HUES64 (cell line): ENCODE results near the gene PNO1.

Experiments used
- H3K27ac ChIP-seq: 2 replicates; pipeline ENCODE4 v1.7.0; 2013; ENCODE audit warnings: low read depth, low read length, inconsistent platforms
- H3K27me3 ChIP-seq: 2 replicates; pipeline ENCODE4 v1.6.1; 2013; ENCODE audit warnings: mild to moderate bottlenecking, low read length; ENCODE audit not compliant: insufficient read depth
- H3K36me3 ChIP-seq: 2 replicates; pipeline ENCODE4 v1.6.1; 2013; ENCODE audit warnings: mild to moderate bottlenecking, low read length; ENCODE audit not compliant: insufficient read depth
- H3K4me1 ChIP-seq: 2 replicates; pipeline ENCODE4 v1.6.1; 2013; ENCODE audit warnings: mild to moderate bottlenecking, low read length, moderate library complexity; ENCODE audit not compliant: insufficient read depth
- H3K4me3 ChIP-seq: 2 replicates; pipeline ENCODE4 v1.5.1; 2013; ENCODE audit warnings: mild to moderate bottlenecking, low read length, moderate library complexity
- H3K9ac ChIP-seq: 2 replicates; pipeline ENCODE4 v1.6.1; 2013; ENCODE audit warnings: mild to moderate bottlenecking, low read depth, low read length
- H3K9me3 ChIP-seq: 2 replicates; pipeline ENCODE4 v1.6.1; 2013; ENCODE audit warnings: low read depth, low read length; ENCODE audit not compliant: insufficient read depth
- WGBS: fragments of 150-250, 120-280 bp; methylation state at CpG from one replicate; pipeline ENCODE4 v1.1.7; 2013; ENCODE audit warnings: missing lambda C conversion rate; 5-methylcytosine and 5-hydroxymethylcytosine counted together

The PNO1 gene

GRCh38 chr2:68196120-68196716, 38.5 kb downstream of the PNO1 start:
- 64% methylated on average over 4 of the region's 4 CpGs for WGBS
- Histone ChIP-seq H3K9ac (no peak overlapping the region), H3K36me3 (no peaks in the 10 kb centered on the region), H3K9me3 (no peaks in the 10 kb centered on the region), H3K4me1 (peaks cover 6% of the 10 kb centered on the region; the same call in 1 of the 2 replicates), H3K27ac (no peak overlapping the region), H3K27me3 (no peaks in the 10 kb centered on the region), H3K4me3 (no peak overlapping the region)

DNA sequence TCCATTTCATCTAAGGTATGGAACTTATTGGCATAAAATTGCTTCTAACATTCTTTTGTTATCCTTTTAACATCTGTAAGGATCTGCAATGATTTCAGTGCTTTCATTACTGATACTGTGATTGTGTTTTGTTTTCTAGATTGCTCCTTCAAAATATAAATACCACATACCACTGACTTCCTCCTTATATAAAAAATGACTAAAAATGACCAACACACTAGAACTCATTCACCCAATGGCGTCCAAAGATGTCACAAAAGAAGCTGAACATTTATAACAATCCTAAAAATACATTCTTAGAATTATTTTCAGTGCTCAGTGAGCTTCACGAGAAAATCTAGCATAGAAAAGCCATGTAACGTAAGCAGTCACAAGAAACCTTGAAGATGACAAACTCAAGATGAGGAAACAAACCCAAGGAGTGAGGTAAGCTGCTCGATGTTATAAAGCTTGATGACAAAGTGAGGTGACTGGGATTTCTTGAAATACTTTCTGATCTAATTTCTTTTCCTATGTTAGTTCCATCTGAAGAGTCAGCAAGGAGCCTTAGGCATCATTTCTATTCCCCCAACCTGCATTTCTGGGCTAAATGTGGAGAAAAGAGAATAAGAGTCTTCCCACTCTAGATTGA, 42.6 kb downstream of the PNO1 start:
- Histone ChIP-seq H3K36me3 (no peaks in the 10 kb centered on the region), H3K9me3 (no peaks in the 10 kb centered on the region), H3K9ac (no peak overlapping the region), H3K27me3 (no peaks in the 10 kb centered on the region), H3K4me3 (no peak overlapping the region), H3K27ac (no peak overlapping the region), H3K4me1 (0 out of 2 replicates have a peak, but pooled peaks cover 7% of the 10 kb centered on the region)
- WGBS = 89% methylated on average over 4 of the region's 4 CpGs

DNA sequence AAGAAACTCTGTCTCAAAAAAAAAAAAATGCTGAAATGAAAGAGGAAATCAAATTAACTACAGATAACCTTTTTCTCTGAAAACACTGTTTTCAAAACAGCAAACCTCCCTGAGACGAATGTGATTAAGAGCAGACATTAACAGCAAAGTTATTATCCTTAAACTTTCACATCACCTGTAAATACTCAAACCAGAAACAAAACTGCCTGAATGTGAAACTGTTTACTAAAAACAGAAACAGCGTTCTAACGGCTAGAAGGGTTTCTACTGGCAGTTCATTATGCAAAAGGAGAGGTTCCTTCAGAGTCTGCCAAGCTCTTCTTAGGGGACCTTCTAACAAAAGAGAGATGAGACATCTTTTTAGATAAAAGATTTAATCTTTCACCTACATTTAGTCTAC, 45.9 kb downstream of the PNO1 start:
- no peaks in the 10 kb centered on the region for H3K27me3 ChIP-seq
- no peaks in the 10 kb centered on the region for H3K36me3 ChIP-seq
- no peak overlapping the region for H3K27ac ChIP-seq
- no peak overlapping the region for H3K9ac ChIP-seq
- H3K4me1 ChIP-seq = 0 out of 2 replicates have a peak, but pooled peaks cover 7% of the 10 kb centered on the region
- H3K9me3 ChIP-seq = no peaks in the 10 kb centered on the region
- whole genome bisulfite sequencing = 94% methylated on average over 3 of the region's 3 CpGs
- no peak overlapping the region for H3K4me3 ChIP-seq

- Histone ChIP-seq H3K4me3 (no peak overlapping the region), H3K27me3 (no peaks in the 10 kb centered on the region), H3K9me3 (no peaks in the 10 kb centered on the region), H3K4me1 (peaks cover 12% of the 10 kb centered on the region; the same call in 1 of the 2 replicates), H3K36me3 (0 out of 2 replicates have a peak, but pooled peaks cover 3% of the 10 kb centered on the region), H3K9ac (no peak overlapping the region), H3K27ac (no peak overlapping the region)
Observed at GRCh38 chr2:68206793-68207192, 49.1 kb downstream of the PNO1 start.

DNA sequence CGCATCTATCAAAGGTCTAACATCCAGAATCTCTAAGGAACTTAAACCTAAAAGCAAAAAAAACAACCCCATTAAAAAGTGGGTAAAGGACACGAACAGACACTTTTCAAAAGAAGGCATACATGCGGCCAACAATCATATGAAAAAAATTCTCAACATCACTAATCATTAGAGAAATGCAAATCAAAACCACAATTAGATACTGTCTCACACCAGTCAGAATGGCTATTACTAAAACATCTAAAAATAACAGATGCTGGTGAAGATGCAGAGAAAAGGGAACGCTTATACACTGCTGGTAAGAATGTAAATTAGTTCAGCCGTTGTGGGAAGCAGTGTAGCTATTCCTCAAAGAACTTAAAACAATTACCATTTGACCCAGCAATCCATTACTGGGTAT, 56.7 kb downstream of the PNO1 start:
- Histone ChIP-seq H3K4me3 (no peak overlapping the region), H3K9ac (no peak overlapping the region), H3K9me3 (no peaks in the 10 kb centered on the region), H3K27ac (no peak overlapping the region), H3K27me3 (no peaks in the 10 kb centered on the region), H3K4me1 (peaks cover 12% of the 10 kb centered on the region), H3K36me3 (peaks cover 26% of the 10 kb centered on the region)
- WGBS = 96% methylated on average over 3 of the region's 5 CpGs

DNA sequence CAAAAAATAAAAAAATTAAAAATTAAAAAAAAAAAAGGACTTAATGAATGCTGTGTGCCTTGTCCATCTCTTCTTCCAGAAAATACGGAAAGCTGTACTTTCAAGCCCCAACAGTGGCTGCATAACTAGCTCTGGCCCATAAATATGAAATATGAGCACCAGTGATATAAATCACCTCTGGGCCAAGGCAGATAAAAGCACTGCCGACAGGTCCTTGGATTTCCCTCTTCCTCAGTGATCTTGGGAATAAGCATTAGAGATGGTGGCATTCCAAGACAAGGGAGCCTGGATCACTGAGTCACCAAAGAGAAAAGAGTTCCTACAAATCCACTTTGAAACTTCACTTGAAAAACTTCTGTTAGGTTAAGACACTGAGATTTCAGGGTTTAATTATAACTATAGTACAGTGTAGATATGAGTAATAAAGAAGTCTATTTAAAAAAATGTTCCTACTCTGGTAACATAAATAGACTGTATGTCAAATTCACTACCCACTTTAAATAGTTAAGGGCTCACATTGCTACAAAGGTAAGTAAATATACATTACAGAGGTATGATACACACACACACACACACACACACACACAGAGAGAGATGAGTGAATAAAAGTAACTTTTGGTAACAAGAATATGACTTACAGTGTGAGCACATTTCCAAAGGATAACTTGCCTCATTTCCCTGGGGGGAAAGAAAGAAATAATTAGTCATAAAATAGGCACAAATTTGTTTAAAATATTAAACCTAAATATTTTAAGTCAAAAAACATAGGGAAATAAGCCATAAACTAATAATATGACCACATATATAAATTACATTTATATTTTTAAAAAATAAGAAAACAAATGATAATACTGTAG, 59.0 kb downstream of the PNO1 start:
- Histone ChIP-seq H3K36me3 (peaks cover 24% of the 10 kb centered on the region), H3K4me1 (peaks cover 12% of the 10 kb centered on the region; the same call in 1 of the 2 replicates), H3K27ac (no peak overlapping the region), H3K4me3 (no peak overlapping the region), H3K27me3 (no peaks in the 10 kb centered on the region), H3K9ac (no peak overlapping the region), H3K9me3 (no peaks in the 10 kb centered on the region)
- WGBS = 100% methylated on average over 2 of the region's 2 CpGs

GRCh38 chr2:68217729-68218128, 60.0 kb downstream of the PNO1 start:
- no peaks in the 10 kb centered on the region for H3K9me3 ChIP-seq
- no peaks in the 10 kb centered on the region for H3K27me3 ChIP-seq
- no CpG with 5 or more reads among the region's 3 CpGs for WGBS
- no peak overlapping the region for H3K27ac ChIP-seq
- peaks cover 12% of the 10 kb centered on the region; the same call in 1 of the 2 replicates for H3K4me1 ChIP-seq
- H3K9ac ChIP-seq = no peak overlapping the region
- H3K36me3 ChIP-seq = peaks cover 16% of the 10 kb centered on the region
- no peak overlapping the region for H3K4me3 ChIP-seq

DNA sequence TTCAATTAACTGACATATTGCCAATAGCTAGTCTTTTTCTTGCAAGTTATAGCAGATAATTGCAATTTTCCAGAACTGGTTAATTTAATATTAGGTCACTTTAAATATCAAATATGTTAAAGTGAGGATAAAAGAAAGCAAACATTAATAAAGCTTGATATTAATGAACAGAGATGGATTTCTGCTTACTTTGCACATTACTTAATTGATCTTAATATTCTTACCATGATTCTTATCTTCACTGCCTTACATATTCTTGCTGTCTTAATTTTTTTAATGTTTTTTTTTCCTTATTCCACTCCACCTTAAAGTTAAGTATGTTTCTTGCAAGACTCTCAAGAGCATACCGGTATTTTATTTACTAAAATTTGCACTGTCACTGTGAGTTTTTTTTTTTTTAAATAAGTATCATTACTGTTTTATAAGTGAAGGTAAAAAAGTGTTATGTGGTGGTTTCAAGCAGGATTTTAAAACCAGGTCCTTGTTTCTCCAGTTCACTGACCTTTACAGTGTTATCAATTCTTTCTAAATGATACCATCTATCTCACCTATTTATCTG, 60.7 kb downstream of the PNO1 start:
- no CpG with 5 or more reads among the region's 1 CpG for WGBS
- Histone ChIP-seq H3K4me1 (peaks cover 12% of the 10 kb centered on the region; the same call in 1 of the 2 replicates), H3K27me3 (no peaks in the 10 kb centered on the region), H3K9me3 (no peaks in the 10 kb centered on the region), H3K36me3 (peaks cover 14% of the 10 kb centered on the region), H3K9ac (no peak overlapping the region), H3K4me3 (no peak overlapping the region), H3K27ac (no peak overlapping the region)

- H3K27ac ChIP-seq = no peak overlapping the region
- WGBS = 90% methylated on average over 1 of the region's 1 CpG
Observed at GRCh38 chr2:68222287-68222686, 64.6 kb downstream of the PNO1 start.

DNA sequence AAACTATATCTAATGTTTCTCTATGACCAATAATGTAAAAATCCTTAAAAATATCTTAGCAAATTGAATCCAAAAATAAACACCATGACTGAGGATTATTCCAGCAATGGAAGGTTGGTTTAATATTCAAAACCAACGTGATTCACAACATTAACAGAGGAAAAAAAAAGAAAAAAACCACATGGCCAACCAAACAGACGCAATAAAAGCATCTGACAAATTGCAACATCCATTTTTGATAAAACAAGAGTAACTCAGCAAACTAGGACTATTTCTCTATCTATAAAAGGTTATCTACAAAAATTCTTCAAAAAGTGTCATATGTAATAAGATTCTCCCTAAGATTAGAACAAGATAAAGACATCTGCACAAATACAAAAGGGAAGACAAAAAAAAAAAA, 65.7 kb downstream of the PNO1 start:
- Histone ChIP-seq H3K4me3 (no peak overlapping the region), H3K36me3 (no peaks in the 10 kb centered on the region), H3K27ac (no peak overlapping the region), H3K4me1 (peaks cover 18% of the 10 kb centered on the region), H3K9me3 (no peaks in the 10 kb centered on the region), H3K27me3 (no peaks in the 10 kb centered on the region), H3K9ac (no peak overlapping the region)
- WGBS = 82% methylated on average over 2 of the region's 2 CpGs

More at GRCh38 chr2:68222287-68222686, 64.6 kb downstream of the PNO1 start:
- H3K9ac ChIP-seq = no peak overlapping the region
- H3K36me3 ChIP-seq = no peaks in the 10 kb centered on the region
- H3K27me3 ChIP-seq = no peaks in the 10 kb centered on the region
- no peak overlapping the region for H3K4me3 ChIP-seq
- H3K4me1 ChIP-seq = peaks cover 18% of the 10 kb centered on the region
- H3K9me3 ChIP-seq = no peaks in the 10 kb centered on the region

DNA sequence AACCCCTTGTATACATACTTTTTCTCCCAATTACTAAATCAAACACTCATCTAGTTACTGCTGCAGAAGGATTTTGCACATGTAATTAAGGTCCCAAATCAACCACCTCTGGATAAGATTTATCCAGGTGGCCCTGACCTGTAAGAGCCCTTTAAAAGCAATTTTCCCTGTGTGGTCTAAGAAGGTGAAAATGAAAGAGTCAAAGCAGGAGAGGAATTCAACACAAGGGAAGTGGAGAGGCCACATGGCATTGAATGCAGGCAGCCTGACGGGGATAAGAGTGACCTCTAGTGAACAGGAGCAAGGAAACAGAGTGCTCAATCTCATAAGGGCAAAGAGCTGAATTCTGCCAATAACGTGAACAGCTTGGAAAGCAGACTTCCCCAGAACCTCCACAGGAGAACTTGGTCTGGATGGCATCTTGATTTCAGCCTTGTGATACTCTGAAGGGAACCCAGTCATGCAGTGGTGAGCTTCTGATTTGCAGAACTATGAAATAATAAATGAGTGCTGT, 67.5 kb downstream of the PNO1 start:
- Histone ChIP-seq H3K9ac (peak overlapping the region; percentile 55), H3K27ac (peak overlapping the region; percentile 32; the same call in 1 of the 2 replicates)
- WGBS = 32% methylated on average over 2 of the region's 2 CpGs

More for the DNA sequence above, 67.5 kb downstream of the PNO1 start:
- H3K9me3 ChIP-seq = no peaks in the 10 kb centered on the region
- no peaks in the 10 kb centered on the region for H3K36me3 ChIP-seq
- H3K27me3 ChIP-seq = no peaks in the 10 kb centered on the region
- H3K4me3 ChIP-seq = no peak overlapping the region
- H3K4me1 ChIP-seq = peaks cover 6% of the 10 kb centered on the region
